Neural progenitor cell (in vitro differentiated cells): Measurements from ENCODE around the gene BCAS3. TPM values are rescaled to one million over a fixed set of nuclear protein-coding genes. Genes with fewer than 3 reads are reported as not detected.

ENCODE experiments used
- DNase-seq: peaks from one replicate; pipeline ENCODE4 v3.0.0-alpha.2; 2016; ENCODE audit warnings: low spot score
- H2AFZ ChIP-seq: fragments of 200-600 bp; sonication (generic); replicated peaks from 2 replicates; pipeline ENCODE4 v1.6.1; 2016; ENCODE audit warnings: antibody characterized with exemption
- H3F3A ChIP-seq: fragments of 200-600 bp; sonication (generic); 2 replicates; pipeline ENCODE4 v1.6.1; 2016; ENCODE audit warnings: antibody characterized with exemption, low read depth
- H3K27ac ChIP-seq: fragments of 200-600 bp; sonication (generic); 2 replicates; pipeline ENCODE4 v1.5.1; 2016; ENCODE audit warnings: mild to moderate bottlenecking
- H3K27me3 ChIP-seq: fragments of 200-600 bp; sonication (generic); 2 replicates; pipeline ENCODE4 v1.6.1; 2016; ENCODE audit warnings: mild to moderate bottlenecking, moderate library complexity
- H3K36me3 ChIP-seq: fragments of 200-600 bp; sonication (generic); 2 replicates; pipeline ENCODE4 v1.5.1; 2016
- H3K4me1 ChIP-seq: fragments of 200-600 bp; sonication (generic); 2 replicates; pipeline ENCODE4 v1.6.1; 2016; ENCODE audit warnings: mixed run types
- H3K4me2 ChIP-seq: fragments of 200-600 bp; sonication (generic); 2 replicates; pipeline ENCODE4 v1.6.1; 2016
- H3K4me3 ChIP-seq: fragments of 200-600 bp; sonication (generic); 2 replicates; pipeline ENCODE4 v1.5.1; 2016
- H3K79me2 ChIP-seq: fragments of 200-600 bp; sonication (generic); 2 replicates; pipeline ENCODE4 v1.6.1; 2016; ENCODE audit warnings: low read depth
- H3K9ac ChIP-seq: fragments of 200-600 bp; sonication (generic); 2 replicates; pipeline ENCODE4 v1.6.1; 2016
- H3K9me3 ChIP-seq: fragments of 200-600 bp; sonication (generic); 2 replicates; pipeline ENCODE4 v1.5.1; 2016; ENCODE audit warnings: low read depth
- H4K20me1 ChIP-seq: fragments of 200-600 bp; sonication (generic); 2 replicates; pipeline ENCODE4 v1.6.1; 2016; ENCODE audit warnings: low read depth
- H3K27ac Mint-ChIP-seq: 3 replicates; pipeline ENCODE4 v1.8.0; 2021; ENCODE audit warnings: mixed read lengths
- H3K27me3 Mint-ChIP-seq: 2 replicates; pipeline ENCODE4 v1.8.0; 2022; ENCODE audit warnings: low read depth, mild to moderate bottlenecking, inconsistent platforms, moderate library complexity, mixed read lengths; ENCODE audit not compliant: insufficient read depth
- H3K36me3 Mint-ChIP-seq: 3 replicates; pipeline ENCODE4 v1.8.0; 2021; ENCODE audit warnings: mixed read lengths
- H3K4me1 Mint-ChIP-seq: 3 replicates; pipeline ENCODE4 v1.8.0; 2021; ENCODE audit warnings: mixed read lengths
- H3K4me3 Mint-ChIP-seq: 3 replicates; pipeline ENCODE4 v1.8.0; 2021; ENCODE audit warnings: mild to moderate bottlenecking, moderate library complexity, mixed read lengths
- H3K9me3 Mint-ChIP-seq: 3 replicates; pipeline ENCODE4 v1.8.0; 2020; ENCODE audit warnings: mixed read lengths
- EZH2 ChIP-seq: fragments of 200-600 bp; sonication (generic); IDR thresholded peaks from 2 replicates; pipeline ENCODE4 v1.6.1; 2017; ENCODE audit warnings: antibody characterized with exemption, mild to moderate bottlenecking, moderate library complexity
- EZH2phosphoT487 ChIP-seq: fragments of 200-600 bp; sonication (generic); IDR thresholded peaks from 2 replicates; pipeline ENCODE4 v1.6.1; 2017; ENCODE audit warnings: antibody characterized with exemption
- total RNA-seq: library from RNA; depleted of rRNA; stranded (reverse); fragments of >200 nt; gene quantifications from 2 replicates; pipeline ENCODE4 v1.2.3, GENCODE V29; 2015; ENCODE audit warnings: low replicate concordance
- TF ChIP-seq, protein P1 (sequence below): fragments of 200-600 bp; sonication (generic); IDR thresholded peaks from 2 replicates; pipeline ENCODE4 v1.5.1; 2017; ENCODE audit warnings: antibody characterized with exemption, mild to moderate bottlenecking

BCAS3 gene
- total RNA-seq, 1 donor from 2014 or later, result 60.9 TPM

- H3K4me3 ChIP-seq, result no peak overlapping the region
- H3K9ac ChIP-seq, result no peak overlapping the region
- H3K36me3 Mint-ChIP-seq, result no peaks in the 10 kb centered on the region
- no peaks in the 10 kb centered on the region for H3K9me3 ChIP-seq
- H3K9me3 Mint-ChIP-seq, result no peaks in the 10 kb centered on the region
- H3K36me3 ChIP-seq, result no peaks in the 10 kb centered on the region
- H4K20me1 ChIP-seq, result no peaks in the 10 kb centered on the region
- no peak overlapping the region for H3K4me3 Mint-ChIP-seq
- H2AFZ ChIP-seq, result no peak overlapping the region
- no peak overlapping the region for H3K4me2 ChIP-seq
- TF ChIP-seq, protein P1, sequence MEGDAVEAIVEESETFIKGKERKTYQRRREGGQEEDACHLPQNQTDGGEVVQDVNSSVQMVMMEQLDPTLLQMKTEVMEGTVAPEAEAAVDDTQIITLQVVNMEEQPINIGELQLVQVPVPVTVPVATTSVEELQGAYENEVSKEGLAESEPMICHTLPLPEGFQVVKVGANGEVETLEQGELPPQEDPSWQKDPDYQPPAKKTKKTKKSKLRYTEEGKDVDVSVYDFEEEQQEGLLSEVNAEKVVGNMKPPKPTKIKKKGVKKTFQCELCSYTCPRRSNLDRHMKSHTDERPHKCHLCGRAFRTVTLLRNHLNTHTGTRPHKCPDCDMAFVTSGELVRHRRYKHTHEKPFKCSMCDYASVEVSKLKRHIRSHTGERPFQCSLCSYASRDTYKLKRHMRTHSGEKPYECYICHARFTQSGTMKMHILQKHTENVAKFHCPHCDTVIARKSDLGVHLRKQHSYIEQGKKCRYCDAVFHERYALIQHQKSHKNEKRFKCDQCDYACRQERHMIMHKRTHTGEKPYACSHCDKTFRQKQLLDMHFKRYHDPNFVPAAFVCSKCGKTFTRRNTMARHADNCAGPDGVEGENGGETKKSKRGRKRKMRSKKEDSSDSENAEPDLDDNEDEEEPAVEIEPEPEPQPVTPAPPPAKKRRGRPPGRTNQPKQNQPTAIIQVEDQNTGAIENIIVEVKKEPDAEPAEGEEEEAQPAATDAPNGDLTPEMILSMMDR, result no peak
- TF ChIP-seq EZH2 (no peak), EZH2phosphoT487 (no peak)
- no peaks in the 10 kb centered on the region for H3K27me3 Mint-ChIP-seq
- no peak for DNase-seq
- H3K27ac ChIP-seq, result no peak overlapping the region
- no peaks in the 10 kb centered on the region for H3F3A ChIP-seq
- no peaks in the 10 kb centered on the region for H3K4me1 ChIP-seq
- no peaks in the 10 kb centered on the region for H3K79me2 ChIP-seq
- no peaks in the 10 kb centered on the region for H3K27me3 ChIP-seq
- no peak overlapping the region for H3K27ac Mint-ChIP-seq
- H3K4me1 Mint-ChIP-seq, result peaks cover 6% of the 10 kb centered on the region
Observed at GRCh38 chr17:61063528-61063927, 385.9 kb downstream of the BCAS3 start.

GRCh38 chr17:61064087-61064951 is 386.7 kb downstream of the BCAS3 start:
- DNase-seq, result no peak
- H3K27ac Mint-ChIP-seq, result no peak overlapping the region

GRCh38 chr17:61065263-61065773 is 387.7 kb downstream of the BCAS3 start:
- no peak overlapping the region for H3K4me3 ChIP-seq
- H3K27ac Mint-ChIP-seq, result no peak overlapping the region
- H4K20me1 ChIP-seq, result no peaks in the 10 kb centered on the region
- H3F3A ChIP-seq, result no peaks in the 10 kb centered on the region
- no peak overlapping the region for H3K27ac ChIP-seq
- H3K27me3 Mint-ChIP-seq, result no peaks in the 10 kb centered on the region
- no peak overlapping the region for H3K9ac ChIP-seq
- H3K9me3 ChIP-seq, result no peaks in the 10 kb centered on the region
- H3K79me2 ChIP-seq, result no peaks in the 10 kb centered on the region
- H3K4me1 Mint-ChIP-seq, result peaks cover 6% of the 10 kb centered on the region
- DNase-seq, result no peak
- H3K36me3 Mint-ChIP-seq, result no peaks in the 10 kb centered on the region
- no peak overlapping the region for H3K4me2 ChIP-seq
- no peak overlapping the region for H3K4me3 Mint-ChIP-seq
- H3K36me3 ChIP-seq, result no peaks in the 10 kb centered on the region
- H3K4me1 ChIP-seq, result no peaks in the 10 kb centered on the region
- H2AFZ ChIP-seq, result no peak overlapping the region
- no peaks in the 10 kb centered on the region for H3K9me3 Mint-ChIP-seq
- H3K27me3 ChIP-seq, result no peaks in the 10 kb centered on the region
- TF ChIP-seq EZH2phosphoT487, result no peak
- TF ChIP-seq, protein P1, result no peak
- TF ChIP-seq EZH2, result no peak

More at GRCh38 chr17:61064087-61064951, 386.7 kb downstream of the BCAS3 start:
- no peak overlapping the region for H3K4me3 Mint-ChIP-seq
- no peaks in the 10 kb centered on the region for H3K27me3 Mint-ChIP-seq
- Histone ChIP-seq H3K36me3 (no peaks in the 10 kb centered on the region), H4K20me1 (no peaks in the 10 kb centered on the region), H2AFZ (no peak overlapping the region), H3K9ac (no peak overlapping the region), H3K4me1 (no peaks in the 10 kb centered on the region), H3K79me2 (no peaks in the 10 kb centered on the region), H3K9me3 (no peaks in the 10 kb centered on the region), H3K4me2 (no peak overlapping the region), H3K27ac (no peak overlapping the region), H3K27me3 (no peaks in the 10 kb centered on the region), H3K4me3 (no peak overlapping the region), H3F3A (no peaks in the 10 kb centered on the region)
- no peaks in the 10 kb centered on the region for H3K36me3 Mint-ChIP-seq
- H3K9me3 Mint-ChIP-seq, result no peaks in the 10 kb centered on the region
- H3K4me1 Mint-ChIP-seq, result peaks cover 6% of the 10 kb centered on the region
- TF ChIP-seq, protein P1, result no peak
- TF ChIP-seq EZH2 (no peak), EZH2phosphoT487 (no peak)
